Ectodermal cell (in vitro differentiated cells): ENCODE measurements around the gene GOLGA3.
"Not testable (repeated sequence)": the region's sequence is repeated elsewhere in the genome, so short reads cannot be mapped to it uniquely, and the experiment has no call there.

Experiments used
- H3K27ac ChIP-seq: 2 replicates; pipeline ENCODE4 v1.7.0; 2013; ENCODE audit warnings: mild to moderate bottlenecking, low read depth, low read length; ENCODE audit not compliant: insufficient read depth, poor library complexity, severe bottlenecking
- H3K27me3 ChIP-seq: 2 replicates; pipeline ENCODE4 v1.7.0; 2013; ENCODE audit warnings: mild to moderate bottlenecking, low read length; ENCODE audit not compliant: insufficient read depth, control insufficient read depth, poor library complexity, severe bottlenecking
- H3K36me3 ChIP-seq: one replicate; pipeline ENCODE4 v1.7.0; 2013; ENCODE audit warnings: low read length; ENCODE audit not compliant: control insufficient read depth, insufficient read depth
- H3K4me1 ChIP-seq: one replicate; pipeline ENCODE4 v1.7.0; 2013; ENCODE audit warnings: low read length; ENCODE audit not compliant: control insufficient read depth, insufficient read depth
- H3K4me3 ChIP-seq: 2 replicates; pipeline ENCODE4 v1.7.0; 2013; ENCODE audit warnings: low read depth, low read length, control low read depth; ENCODE audit not compliant: insufficient read depth
- H3K9me3 ChIP-seq: 2 replicates; pipeline ENCODE4 v1.7.0; 2013; ENCODE audit warnings: mild to moderate bottlenecking, low read length, moderate library complexity; ENCODE audit not compliant: control insufficient read depth
- WGBS, 2 experiments: methylation state at CpG; one replicate each; pipeline ENCODE4 v1.1.7; 2013; ENCODE audit warnings: missing lambda C conversion rate in 2 of 2; 5-methylcytosine and 5-hydroxymethylcytosine counted together

The GOLGA3 gene

DNA sequence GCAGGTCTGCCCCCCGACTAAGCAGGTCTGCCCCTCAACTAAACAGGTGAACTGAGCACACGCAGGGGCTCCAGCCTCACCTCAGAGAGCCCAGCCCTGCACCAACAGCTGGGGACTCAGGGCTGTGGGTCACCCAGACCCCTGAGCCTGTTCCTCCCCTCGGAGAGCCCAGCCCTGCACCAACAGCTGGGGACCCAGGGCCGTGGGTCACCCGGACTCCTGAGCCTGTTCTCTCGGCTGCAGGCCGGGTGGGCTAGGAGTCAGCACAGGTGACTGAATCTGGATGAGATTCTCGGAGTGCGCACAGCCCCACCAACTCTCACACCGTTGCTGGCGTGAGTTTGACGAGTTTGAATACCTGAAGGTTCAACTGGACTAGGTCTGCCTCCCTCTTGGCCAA is 46.7 kb downstream of the GOLGA3 start:
- Histone ChIP-seq H3K36me3 (peaks cover 35% of the 10 kb centered on the region), H3K27ac (no peak overlapping the region)

DNA sequence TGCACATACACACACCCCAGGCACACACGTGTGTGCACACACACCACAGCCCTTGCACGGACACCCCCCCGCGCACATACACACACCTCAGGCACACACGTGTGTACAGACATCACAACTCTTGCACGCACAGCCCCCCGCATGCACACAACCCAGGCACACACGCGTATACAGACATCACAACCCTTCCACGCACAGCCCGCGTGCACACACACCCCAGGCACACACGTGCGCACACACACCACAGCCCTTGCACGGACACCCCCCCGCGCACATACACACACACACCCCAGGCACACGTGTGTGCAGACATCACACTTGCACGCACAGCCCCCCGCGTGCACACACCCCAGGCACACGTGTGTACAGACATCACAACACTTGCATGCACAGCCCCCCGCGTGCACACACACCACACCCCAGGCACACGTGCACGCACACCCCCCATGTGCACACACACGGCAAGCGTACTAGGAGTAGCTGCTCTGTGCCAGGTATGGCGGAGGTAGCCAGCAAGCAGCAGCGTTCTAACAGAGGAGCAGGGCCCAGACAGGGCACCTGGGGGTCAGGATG is 48.8 kb downstream of the GOLGA3 start:
- H3K27ac ChIP-seq, result peak overlapping the region; percentile 23
- WGBS, 2 experiments, result 96% methylated on average over 30 of the region's 30 CpGs
- no peaks in the 10 kb centered on the region for H3K27me3 ChIP-seq
- H3K4me1 ChIP-seq, result no peaks in the 10 kb centered on the region
- H3K36me3 ChIP-seq, result peaks cover 32% of the 10 kb centered on the region
- H3K4me3 ChIP-seq, result no peak overlapping the region
- H3K9me3 ChIP-seq, result no peaks in the 10 kb centered on the region

More for the DNA sequence above, 46.7 kb downstream of the GOLGA3 start:
- Histone ChIP-seq H3K4me3 (no peak overlapping the region), H3K27me3 (no peaks in the 10 kb centered on the region), H3K9me3 (no peaks in the 10 kb centered on the region), H3K4me1 (no peaks in the 10 kb centered on the region)
- 92% methylated on average over 12 of the region's 12 CpGs for WGBS, 2 experiments

DNA sequence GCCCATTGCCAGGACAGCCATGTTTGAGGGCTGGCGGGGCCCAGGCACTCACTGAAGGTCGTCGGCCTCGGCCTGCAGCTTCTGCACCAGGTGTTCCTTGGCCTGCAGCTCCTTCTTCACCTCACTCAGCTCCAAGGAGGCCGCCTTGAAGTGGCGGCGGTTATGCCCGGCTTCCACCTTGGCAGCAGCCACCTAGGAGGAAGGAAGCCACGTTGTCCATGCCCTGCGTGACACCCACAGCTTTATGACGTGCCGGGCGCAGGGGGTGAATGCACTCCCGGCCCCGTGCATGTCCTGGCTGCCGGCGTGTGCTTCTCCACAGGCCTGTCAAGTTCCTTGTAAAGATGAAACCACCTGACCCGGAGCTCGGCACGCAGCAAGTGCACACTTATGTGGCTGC is 51.1 kb downstream of the GOLGA3 start:
- Histone ChIP-seq H3K36me3 (peaks cover 37% of the 10 kb centered on the region), H3K27me3 (no peaks in the 10 kb centered on the region), H3K27ac (no peak overlapping the region), H3K4me3 (no peak overlapping the region), H3K4me1 (no peaks in the 10 kb centered on the region), H3K9me3 (no peaks in the 10 kb centered on the region)
- 92 to 94% methylated on average over 20 of the region's 20 CpGs for WGBS, 2 experiments

DNA sequence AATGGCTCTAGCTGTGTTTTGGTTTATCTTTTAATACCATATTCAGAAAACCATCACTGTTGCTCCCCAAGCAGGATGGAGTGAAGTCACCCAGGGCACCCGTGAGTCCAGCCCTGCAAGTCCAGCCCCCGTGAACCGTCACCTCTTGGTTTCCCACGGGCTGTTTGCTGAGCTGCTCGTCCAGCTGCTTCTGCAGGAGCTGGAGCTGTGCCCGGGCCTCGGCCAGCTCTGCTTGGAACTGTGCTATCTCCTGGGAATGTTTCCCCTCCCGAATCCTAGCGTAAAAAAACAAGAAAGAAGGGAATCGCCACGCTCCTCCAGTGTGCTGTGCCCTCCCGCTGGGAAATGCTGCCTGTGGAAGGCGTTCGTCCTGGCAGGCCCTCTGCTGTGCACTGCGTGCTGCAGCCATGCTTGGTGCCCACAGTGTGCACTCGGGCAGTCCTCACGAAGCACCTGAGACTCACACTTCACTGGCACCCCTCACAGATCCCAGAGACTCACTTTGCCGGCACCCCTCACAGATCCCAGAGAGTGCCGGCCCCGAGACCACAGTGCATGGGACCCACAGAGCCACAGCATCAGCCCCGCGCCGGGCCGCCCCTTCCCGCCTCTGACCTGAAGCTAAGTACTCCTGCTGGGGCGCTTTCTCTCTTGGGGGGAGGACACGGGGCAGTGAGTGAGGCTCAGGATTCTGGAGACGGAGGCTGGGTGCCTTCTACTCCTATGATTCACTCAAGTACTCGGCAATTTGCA is 51.7 kb downstream of the GOLGA3 start:
- H3K27me3 ChIP-seq, result no peaks in the 10 kb centered on the region
- no peaks in the 10 kb centered on the region for H3K9me3 ChIP-seq
- no peak overlapping the region for H3K4me3 ChIP-seq
- WGBS, 2 experiments, result 94 to 96% methylated on average over 29 of the region's 29 CpGs
- no peak overlapping the region for H3K27ac ChIP-seq
- peaks cover 34% of the 10 kb centered on the region for H3K36me3 ChIP-seq
- H3K4me1 ChIP-seq, result no peaks in the 10 kb centered on the region

DNA sequence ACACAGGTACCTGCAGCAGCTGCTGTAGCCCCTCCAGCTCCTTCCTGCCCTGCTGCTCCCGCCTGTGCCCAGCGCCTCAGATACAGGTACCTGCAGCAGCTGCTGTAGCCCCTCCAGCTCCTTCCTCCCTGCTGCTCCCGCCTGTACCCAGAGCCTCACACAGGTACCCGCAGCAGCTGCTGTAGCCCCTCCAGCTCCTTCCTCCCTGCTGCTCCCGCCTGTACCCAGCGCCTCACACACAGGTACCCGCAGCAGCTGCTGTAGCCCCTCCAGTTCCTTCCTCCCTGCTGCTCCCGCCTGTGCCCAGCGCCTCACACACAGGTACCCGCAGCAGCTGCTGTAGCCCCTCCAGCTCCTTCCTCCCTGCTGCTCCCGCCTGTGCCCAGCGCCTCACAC is 52.4 kb downstream of the GOLGA3 start:
- not testable (repeated sequence) for H3K9me3 ChIP-seq, H3K4me3 ChIP-seq, H3K27ac ChIP-seq, H3K27me3 ChIP-seq, H3K4me1 ChIP-seq
- 89 to 95% methylated on average over 10 to 11 of the region's 12 CpGs for WGBS, 2 experiments
- peaks cover 32% of the 10 kb centered on the region for H3K36me3 ChIP-seq

DNA sequence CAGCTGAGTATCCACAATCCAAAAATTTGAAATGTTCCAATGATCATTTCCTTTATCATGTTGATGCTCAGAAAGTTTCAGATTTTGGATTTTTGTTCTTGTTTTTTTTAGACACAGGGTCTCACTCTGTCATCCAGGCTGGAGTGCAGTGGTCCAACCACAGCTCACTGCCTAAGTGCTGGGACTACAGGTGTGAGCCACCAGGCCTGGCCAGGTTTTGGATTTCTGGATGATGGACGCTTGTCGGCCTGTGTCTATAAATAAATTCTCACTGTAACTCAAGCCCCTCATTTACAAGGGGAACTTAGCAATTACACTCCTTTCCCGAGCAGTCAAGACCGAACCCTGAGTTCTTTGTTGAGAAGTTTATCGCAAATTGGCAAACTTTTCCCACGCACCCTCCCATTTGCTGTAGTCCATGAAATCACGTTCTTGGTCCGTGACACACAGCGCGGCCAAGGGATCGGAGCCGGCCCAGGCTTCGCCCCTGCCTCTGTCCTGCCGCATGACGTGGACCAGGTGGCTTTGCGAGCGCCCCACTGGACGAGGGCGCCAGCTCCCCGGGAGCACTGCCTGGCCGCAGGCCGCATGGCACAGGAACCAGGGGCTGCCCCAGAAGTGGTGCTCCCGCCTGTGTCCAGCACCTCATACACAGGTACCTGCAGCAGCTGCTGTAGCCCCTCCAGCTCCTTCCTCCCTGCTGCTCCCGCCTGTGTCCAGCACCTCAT is 53.0 kb downstream of the GOLGA3 start:
- Histone ChIP-seq H3K27ac (no peak overlapping the region), H3K36me3 (peaks cover 32% of the 10 kb centered on the region), H3K4me1 (no peaks in the 10 kb centered on the region), H3K9me3 (no peaks in the 10 kb centered on the region), H3K27me3 (no peaks in the 10 kb centered on the region), H3K4me3 (no peak overlapping the region)
- 96% methylated on average over 23 to 24 of the region's 24 CpGs for WGBS, 2 experiments

DNA sequence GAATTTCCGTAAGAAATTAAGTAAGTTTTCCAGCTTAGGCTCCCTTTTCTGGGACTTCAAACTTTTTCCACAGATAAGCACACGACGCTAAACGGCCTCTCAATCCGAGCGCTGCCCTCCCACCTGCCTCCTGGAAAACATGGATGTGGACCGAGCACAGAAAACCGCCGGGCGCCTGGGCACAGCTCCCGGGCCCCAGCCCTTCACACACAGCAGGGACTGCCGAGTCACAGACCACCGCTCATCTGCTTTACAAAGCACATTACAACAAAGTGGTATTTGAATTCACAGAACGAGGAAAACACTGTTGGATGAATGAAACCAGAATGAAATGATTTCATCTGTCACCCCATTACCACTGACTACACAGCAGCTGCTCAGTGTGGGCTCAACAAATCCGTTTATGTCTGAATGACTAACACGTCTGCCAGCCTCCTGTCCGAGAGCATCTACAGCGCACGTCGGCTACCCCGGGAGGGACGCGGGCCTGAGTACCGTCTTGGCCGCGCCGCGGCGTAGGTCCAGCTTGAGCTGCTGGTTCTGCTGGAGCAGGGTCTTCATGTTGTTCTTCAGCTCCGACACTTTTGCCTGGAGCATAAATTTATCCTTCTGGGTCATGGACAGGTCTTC is 53.9 kb downstream of the GOLGA3 start:
- H3K9me3 ChIP-seq, result no peaks in the 10 kb centered on the region
- no peak overlapping the region for H3K4me3 ChIP-seq
- H3K36me3 ChIP-seq, result peaks cover 24% of the 10 kb centered on the region
- no peaks in the 10 kb centered on the region for H3K27me3 ChIP-seq
- no peak overlapping the region for H3K27ac ChIP-seq
- 91 to 95% methylated on average over 29 to 30 of the region's 30 CpGs for WGBS, 2 experiments
- no peaks in the 10 kb centered on the region for H3K4me1 ChIP-seq

DNA sequence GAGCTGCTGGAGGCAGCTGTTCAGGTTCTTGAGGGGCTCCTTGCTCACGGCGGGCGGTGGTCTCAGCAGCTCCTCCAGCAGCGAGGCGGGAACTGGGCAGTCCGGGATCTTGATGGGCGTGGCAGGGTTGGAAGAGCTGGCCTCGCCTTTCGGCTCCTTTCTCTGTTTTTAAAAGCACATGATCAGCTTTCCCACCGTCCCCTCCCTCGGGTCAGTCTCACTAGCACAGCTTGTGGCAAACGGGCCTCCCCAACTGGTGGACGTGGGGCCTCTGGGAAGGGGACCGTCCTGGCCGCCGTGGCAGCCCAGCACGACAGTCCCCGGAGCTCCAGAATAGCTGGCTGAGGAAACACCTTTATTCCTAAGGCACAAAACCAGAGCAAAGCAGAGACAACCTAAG is 54.5 kb downstream of the GOLGA3 start:
- WGBS, 2 experiments, result 95 to 96% methylated on average over 18 of the region's 18 CpGs
- Histone ChIP-seq H3K9me3 (no peaks in the 10 kb centered on the region), H3K36me3 (peaks cover 23% of the 10 kb centered on the region), H3K27ac (no peak overlapping the region), H3K4me1 (no peaks in the 10 kb centered on the region), H3K4me3 (no peak overlapping the region), H3K27me3 (no peaks in the 10 kb centered on the region)

DNA sequence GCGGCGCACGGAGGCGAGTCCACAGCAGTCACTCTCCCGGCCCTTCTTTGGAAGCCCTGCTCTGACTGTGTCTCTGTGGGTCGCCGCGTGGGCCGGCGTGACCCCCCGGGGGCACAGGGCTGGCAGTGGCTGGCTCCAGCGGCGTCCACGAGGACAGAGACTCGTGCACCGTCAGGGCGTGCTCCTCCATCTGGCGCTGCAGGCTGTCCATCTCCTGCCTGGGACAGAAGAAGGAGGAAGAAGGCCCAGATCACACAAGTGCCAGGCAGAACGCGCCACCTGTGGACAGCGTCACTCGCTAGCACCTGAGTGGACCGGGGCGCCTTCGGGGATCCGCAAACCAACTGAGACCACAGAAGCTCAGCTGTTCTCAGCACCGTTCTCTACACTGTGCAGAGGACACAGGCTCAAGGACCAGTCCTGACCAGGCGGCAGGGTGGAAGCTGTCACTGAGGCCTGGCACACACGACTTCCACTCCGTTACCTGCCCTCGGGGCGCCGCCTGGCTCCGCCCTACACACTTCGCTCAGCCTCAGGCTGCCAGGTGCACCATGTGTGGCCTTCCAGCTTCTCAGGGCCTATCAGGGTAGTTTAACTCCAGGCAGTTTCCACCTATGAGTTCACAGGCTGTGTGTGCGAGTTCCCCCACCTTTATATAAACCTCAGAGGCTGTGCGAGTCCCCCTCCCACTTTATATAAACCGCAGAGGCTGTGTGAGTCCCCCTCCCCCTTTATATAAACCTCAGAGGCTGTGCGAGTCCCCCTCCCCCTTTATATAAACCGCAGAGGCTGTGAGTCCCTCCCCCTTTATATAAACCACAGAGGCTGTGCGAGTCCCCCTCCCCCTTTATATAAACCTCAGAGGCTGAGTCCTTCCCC is 55.4 kb downstream of the GOLGA3 start:
- no peak overlapping the region for H3K4me3 ChIP-seq
- no peaks in the 10 kb centered on the region for H3K27me3 ChIP-seq
- H3K36me3 ChIP-seq, result peaks cover 23% of the 10 kb centered on the region
- WGBS, 2 experiments, result 95% methylated on average over 41 of the region's 41 CpGs
- H3K27ac ChIP-seq, result no peak overlapping the region
- H3K9me3 ChIP-seq, result no peaks in the 10 kb centered on the region
- H3K4me1 ChIP-seq, result no peaks in the 10 kb centered on the region
